ENCODE results near the gene RPAP3.

DNA sequence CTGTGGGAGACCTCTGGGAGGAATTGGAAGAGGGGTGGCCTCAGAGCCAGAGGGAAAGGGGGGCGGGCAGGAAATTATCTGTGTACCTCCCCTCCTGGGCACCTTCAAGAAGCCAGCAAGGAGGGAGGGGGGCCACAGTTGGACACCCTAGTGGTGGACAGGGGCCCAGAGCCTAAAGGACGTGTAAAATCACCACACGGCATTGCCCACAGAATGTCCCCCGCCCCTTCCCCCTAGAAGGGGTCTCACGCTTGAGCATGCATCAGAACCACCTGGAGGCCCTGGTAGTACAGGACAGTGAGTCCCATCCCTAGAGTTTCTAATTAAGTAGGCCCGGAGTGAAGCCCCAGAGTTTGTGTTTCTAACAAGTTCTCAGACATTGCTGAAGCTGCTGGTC is 11.2 kb upstream of the RPAP3 start:
- TF ChIP-seq MAFK (IDR thresholded peaks at IDR 0.05; ENCODE audit: low read depth, low read length), result no peak
- TF ChIP-seq CHD1 (IDR thresholded peaks at IDR 0.05; ENCODE audit: low read depth, low read length), result no peak
- no peak for TF ChIP-seq SMC3 (IDR thresholded peaks at IDR 0.05; ENCODE audit: low read depth, low read length)
- no peak for TF ChIP-seq CTCF (conservative IDR thresholded peaks at IDR 0.05; ENCODE audit: low read depth, low read length)
- TF ChIP-seq FOS (IDR thresholded peaks at IDR 0.05; ENCODE audit: low read depth, low read length), result no peak
- TF ChIP-seq MXI1 (IDR thresholded peaks at IDR 0.05; ENCODE audit: borderline replicate concordance, low read depth, low read length), result no peak
- no peak for TF ChIP-seq USF2 (IDR thresholded peaks at IDR 0.05; ENCODE audit: low read depth, low read length)
- TF ChIP-seq RCOR1 (IDR thresholded peaks at IDR 0.05; ENCODE audit: insufficient replicate concordance, low read length), result no peak
- TF ChIP-seq POLR2A (IDR thresholded peaks at IDR 0.05; ENCODE audit: low read depth, low read length), result no peak
- TF ChIP-seq BHLHE40 (IDR thresholded peaks at IDR 0.05; ENCODE audit: low read depth, low read length), result no peak
- TF ChIP-seq CEBPB (IDR thresholded peaks at IDR 0.05; ENCODE audit: low read depth, low read length), result no peak
- TF ChIP-seq RAD21 (IDR thresholded peaks at IDR 0.05; ENCODE audit: low read length), result no peak
- no peak for TF ChIP-seq RFX5 (IDR thresholded peaks at IDR 0.05; ENCODE audit: low read depth, low read length)
